NCI-H460 (cell line): ENCODE results near the gene UBE2G2. TPM values are rescaled to one million over a fixed set of nuclear protein-coding genes. Genes with fewer than 3 reads are reported as not detected.
"Not testable (repeated sequence)": the region's sequence is repeated elsewhere in the genome, so short reads cannot be mapped to it uniquely, and the experiment has no call there.

ENCODE experiments used
- DNase-seq: peaks from one replicate; pipeline ENCODE4 v3.0.0-alpha.2; 2016; ENCODE audit warnings: low read depth; ENCODE audit errors: extremely low read depth
- total RNA-seq: library from RNA; depleted of rRNA; stranded (reverse); fragments of >200 nt; shearing (Covaris generic); gene quantifications from 2 replicates; pipeline ENCODE4 v1.2.3, GENCODE V29; 2014

UBE2G2 gene
- total RNA-seq, 1 experiment from 2014 or later = 76.3 TPM

DNA sequence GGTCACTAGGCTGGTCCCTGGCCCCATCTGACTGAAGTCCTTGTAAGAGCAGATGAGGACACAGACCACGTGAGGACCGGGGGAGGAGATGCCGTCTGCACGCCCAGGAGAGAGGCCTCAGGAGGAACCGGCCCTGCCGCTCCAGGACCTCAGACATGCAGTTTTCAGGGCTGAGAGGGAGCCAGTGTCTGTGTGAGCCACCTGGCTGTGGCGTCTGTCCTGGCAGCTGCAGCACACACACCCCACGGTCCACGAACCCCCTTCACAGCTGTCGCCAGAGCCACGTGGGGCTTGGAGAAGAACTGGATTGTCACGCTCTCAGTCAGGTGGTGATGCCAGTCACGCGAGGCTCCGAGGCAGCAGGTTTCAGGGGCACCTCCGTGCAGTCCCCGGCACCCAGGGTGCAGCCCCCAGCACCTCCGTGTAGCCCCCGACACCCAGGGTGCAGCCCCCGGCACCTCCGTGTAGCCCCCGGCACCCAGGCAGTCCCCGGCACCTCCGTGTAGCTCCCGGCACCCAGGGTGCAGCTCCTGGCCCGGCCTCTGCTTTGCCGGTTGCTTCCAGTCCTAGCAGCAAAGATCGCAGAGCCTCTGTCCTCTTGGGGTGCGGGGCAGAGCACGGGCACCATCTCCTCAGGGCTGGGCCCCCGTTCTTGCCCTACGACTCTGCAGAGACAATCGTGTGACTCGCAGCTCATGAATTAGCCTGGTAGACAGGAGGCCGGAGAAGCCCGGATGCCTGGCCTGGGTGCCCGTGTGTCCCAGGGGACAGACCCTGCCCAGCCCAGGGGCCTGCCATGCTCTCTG lies 35.2 kb upstream of the UBE2G2 start:
- DNase-seq = no peak

DNA sequence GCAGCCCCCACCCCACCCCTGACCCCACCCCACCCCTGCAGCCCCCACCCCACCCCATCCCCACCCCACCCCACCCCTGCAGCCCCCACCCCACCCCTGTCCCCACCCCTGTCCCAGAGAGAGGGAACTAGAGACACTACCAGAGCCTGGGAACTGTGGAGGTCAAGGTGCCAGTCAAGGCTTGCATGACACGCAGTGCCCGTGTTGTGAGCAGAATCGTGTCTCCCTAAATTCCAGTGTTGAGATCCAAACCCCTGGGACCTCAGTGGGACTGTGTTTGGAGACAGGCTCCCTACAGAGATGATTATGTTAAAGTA lies 34.7 kb upstream of the UBE2G2 start:
- DNase-seq = no peak

DNA sequence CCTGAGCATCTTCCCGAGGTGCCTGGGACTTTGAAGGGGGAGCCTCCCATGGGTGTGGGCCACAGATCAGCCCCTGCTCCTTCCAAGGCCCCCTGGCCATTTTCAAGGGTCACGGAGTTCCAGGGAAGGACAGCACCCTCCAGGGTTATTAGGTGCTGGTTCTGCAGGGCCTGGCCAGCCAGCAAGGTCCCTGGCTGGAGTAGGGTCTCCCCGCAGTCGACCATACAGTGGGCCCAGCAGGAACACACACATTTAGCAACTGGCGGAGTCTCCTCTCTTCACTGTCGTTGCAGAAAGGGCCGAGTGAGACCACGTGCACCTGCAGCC lies 34.0 kb upstream of the UBE2G2 start:
- no peak for DNase-seq

DNA sequence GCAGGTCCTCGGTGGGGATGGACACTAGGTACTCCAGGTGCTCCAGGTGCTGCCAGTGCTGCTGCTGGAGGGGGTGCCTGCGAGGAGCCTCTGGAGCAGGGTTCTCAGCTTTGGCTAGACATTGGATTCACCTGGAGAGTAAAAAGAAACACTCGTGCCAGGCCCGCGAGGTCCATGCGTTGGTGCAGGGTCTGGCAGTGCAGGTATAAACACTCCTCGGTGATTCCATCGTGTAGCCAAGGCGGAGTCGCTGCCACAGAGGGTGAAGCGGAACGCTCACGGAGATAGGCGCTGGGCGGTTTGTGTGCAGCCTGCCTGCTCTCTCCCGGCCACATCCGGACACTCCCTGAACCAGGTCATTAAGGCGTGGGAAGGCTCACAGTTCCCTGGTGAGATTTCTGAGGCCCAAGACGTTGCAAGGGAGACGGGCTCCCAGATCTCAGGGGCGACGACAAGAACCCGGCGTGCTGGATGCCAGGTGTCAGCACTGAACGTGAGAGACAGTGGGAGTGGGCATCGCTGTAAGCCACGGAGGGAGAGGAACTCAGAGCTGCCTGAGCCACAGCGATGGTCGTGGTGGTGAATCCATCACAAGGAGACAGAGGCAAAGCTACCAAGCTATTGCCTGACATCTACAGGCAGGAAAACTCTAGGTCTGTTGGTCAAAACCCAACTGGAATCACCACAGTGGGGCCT lies 33.5 kb upstream of the UBE2G2 start:
- DNase-seq = no peak

DNA sequence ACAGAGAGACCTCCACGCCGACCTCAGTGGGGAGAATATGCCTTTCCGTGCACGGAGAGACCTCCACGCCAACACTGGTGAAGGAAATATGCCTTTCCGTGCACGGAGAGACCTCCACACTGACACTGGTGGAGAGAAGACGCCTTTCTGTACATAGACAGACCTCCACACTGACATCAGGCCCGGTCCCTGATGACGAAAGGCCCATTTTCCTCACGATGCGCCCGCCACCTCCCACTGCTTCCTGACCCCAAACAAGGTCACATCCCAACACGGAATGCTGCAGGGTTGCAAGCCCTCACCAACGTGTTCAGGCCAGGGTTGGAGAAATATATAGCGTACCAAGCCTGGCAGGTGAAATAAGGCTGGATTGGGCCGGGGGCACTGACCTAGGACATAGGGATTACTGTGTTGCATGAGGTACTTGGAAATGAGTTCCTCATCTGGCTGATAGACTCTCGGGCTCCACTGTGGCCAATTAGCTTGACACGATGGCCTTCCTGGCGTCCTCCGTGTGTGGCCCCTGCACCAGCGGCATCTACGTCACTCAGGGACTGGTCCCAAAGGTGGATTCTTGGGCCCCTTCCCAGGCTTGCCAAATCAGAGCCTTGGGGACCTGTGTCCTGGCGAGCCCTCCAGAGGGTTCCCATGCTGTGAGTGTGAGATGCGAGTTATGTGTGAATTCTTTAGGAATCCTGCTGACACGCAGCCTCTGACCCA lies 32.8 kb upstream of the UBE2G2 start:
- no peak for DNase-seq

DNA sequence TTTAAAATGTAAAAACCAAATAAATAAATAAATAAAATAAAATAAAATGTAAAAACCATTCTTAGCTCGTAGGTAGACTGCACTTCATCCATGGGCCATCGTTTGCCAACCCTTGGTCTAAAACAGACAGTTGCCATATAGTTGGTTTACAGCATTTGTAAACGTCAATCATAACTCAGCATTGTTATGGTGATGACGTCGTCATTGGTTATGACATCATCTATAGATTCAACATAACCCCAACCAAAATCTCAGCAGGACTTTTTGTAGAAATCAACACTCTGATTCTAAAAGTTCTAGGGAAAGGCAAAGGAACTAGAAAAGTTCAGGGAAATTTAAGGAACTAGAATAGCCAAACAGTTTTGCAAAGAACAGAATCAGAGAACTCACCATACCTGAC lies 32.0 kb upstream of the UBE2G2 start:
- no peak for DNase-seq

DNA sequence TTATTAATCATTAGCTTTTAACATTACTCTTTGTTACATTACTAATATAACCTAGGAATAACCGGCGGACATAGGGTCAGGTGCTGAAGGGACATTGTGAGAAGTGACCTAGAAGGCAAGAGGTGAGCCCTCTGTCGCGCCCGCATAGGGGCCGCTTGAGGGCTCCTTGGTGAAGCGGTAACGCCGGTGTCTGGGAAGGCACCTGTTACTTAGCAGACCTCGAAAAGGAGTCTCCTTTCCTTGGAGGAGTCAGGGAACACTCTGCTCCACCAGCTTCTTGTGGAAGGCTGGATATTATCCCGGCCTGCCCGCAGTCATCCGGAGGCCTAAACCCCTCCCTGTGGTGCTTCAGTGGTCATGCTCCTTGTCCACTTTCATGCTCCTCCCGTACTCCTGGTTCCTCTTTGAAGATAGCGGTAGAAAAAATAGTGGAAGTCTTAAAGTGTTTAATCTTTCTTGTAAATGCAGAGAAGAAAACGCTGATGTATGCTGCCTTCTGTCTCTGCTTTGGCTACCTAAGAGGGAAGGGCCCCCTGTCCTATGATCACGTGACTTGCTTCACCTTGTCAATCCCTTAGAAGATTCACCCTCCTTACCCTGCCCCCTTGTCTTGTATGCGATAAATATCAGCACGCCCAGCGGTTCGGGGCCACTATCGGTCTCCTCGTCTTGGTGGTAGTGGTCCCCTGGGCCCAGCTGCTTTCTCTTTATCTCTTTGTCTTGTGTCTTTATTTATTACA lies 31.1 kb upstream of the UBE2G2 start:
- DNase-seq = not testable (repeated sequence)

DNA sequence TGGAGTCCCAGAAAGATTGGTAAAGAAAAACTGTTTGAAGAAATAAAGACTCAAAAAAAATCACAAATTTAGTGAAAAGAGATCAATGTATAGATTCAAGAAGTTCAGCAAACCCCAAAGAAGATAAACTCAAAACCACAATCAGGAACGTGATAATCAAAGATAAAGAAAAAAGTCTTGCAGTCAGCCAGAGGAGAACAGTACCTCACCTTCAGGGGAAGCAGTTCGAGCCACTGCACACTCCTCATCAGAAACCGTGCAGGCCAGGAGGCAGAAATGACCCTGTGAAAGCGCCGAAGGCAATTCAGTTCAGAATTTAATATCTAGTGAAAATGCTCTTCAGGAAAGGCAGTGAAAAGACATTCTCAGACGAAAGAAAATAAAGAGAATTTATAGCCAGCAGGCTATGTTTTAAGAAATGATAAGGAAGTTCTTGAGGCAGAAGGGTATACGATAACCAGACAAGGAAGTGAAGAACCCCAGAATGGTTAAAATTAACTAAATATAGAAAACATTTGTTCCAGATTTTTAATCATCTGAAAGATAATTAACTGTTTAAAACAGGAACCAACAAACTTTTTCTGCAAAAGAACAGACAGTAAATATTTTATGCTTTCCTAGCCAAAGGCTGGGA lies 29.7 kb upstream of the UBE2G2 start:
- DNase-seq = no peak

DNA sequence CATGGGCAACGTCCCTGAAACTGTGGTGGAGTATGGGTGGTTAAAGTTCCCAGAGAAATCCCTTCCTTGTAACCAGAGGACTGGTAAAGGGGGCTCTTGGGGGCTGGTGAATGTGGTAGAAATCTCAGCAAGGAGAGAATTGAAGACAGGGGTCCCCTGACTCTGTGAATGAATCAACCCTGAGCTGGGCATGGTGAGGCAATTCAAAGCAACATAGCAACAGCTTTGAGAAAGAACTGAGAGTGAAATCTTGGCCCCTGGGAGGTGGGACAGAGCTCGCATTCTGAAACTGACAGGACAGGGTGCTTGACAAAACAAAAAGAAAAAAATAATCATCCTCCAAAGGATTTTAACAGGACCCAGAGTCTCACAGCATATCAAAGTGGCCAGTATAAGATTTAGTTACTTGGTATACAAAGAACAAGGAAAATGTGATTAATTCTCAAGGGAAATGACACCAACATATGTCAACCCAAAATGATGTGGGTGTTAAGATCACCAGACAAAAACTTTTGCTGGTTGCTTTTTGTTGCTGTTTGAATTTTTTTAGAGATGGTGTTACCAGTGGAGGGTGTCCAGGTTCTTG lies 28.0 kb upstream of the UBE2G2 start:
- no peak for DNase-seq

DNA sequence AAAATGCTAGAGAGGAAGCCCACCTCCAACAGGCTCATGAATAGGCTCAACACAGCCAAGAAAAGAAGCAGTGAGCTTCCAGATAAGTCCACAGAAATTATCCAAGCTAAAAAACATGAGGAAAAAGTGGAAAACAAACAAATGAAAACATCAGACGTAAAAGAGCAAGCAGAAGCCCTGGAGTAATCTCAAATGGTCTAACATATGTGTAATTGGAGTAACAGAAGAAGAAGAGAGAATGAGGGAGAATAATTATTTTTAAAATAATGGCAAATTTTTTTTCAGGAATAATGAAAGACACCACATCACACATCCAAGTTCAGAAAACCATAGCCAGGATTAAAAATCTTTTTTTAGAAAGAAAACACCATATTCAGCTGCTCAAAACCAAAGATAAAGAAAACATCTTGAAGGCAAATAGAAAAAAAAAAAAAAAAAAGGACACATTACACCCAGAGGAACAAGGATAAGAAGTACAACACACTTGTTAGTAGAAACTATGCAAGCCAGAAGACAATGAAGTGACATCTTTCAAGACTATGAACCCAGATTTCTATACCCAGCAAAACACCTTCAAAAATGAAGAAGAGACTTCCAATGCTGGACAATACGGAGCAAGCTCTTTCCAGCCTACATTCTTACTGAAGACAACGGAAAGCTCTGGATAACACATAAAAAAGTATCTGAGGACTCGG lies 26.9 kb upstream of the UBE2G2 start:
- no peak for DNase-seq

DNA sequence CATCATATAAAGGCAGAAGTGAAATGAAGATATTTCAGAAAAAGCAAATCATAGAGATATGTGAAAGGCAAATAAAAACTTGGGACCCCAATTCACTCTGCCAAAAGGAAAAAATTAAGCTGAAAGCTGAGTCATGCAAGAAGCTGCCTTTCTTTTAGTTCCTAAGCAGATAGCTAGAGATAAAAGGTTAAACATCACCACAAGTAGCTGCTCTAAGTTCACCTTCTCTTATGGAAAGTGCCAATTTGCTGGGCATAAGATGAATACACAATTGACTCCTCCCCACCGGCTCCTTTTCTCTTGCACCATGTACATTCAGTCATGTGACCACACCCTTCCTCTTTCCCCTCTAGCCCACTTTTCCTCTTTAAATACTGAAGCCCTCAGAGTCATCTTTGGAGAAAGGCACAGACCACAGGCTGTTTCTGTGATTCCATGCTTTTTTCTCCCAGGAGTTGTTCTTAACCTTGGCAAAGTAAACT lies 21.6 kb upstream of the UBE2G2 start:
- no peak for DNase-seq

DNA sequence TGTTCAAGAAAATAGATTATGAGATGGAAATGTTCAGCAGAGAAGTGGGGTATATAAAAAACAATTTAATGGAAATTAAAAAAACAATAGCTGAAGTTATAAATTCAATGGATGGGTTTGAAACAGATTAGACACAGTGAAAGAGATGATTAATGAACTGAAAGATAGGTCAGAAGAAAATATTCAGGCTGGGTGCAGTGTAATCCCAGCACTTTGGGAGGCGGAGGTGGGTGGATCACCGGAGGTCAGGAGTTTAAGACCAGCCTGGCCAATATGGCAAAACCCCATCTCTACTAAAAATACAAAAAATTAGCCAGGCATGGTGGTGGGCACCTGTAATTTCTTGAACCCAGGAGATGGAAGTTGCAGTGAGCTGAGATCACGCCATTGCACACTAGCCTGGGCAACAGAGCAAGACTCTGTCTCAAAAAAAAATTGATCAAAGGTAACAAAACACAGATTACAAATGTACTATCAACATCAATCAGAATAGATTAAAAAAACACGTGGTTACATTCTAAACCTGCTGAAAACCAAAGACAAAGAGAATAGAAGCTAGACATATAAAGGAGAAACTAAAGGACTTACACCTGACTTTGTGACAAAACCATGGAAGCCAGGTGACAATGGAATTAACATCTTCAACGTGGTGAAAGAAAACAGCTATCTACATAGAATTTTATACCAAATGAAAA lies 21.0 kb upstream of the UBE2G2 start:
- DNase-seq = no peak

DNA sequence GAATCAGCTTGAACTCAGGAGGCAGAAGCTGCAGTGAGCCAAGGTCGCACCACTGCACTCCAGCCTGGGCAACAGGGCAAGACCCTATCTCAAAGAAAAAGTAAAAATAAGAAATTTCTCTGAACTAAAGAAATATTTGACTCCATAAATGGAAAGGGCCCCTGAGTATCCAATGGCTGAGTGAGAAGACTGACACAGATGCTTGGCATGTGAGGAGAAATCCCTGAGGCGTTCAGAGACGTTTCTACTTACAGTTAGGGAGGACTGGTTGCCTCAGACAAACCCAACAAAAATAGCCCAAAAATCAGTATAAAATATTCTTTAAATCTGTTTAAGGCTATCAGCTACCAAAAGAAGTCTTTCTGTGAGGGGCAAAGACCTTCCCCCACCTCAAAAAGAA lies 19.2 kb upstream of the UBE2G2 start:
- DNase-seq = no peak

DNA sequence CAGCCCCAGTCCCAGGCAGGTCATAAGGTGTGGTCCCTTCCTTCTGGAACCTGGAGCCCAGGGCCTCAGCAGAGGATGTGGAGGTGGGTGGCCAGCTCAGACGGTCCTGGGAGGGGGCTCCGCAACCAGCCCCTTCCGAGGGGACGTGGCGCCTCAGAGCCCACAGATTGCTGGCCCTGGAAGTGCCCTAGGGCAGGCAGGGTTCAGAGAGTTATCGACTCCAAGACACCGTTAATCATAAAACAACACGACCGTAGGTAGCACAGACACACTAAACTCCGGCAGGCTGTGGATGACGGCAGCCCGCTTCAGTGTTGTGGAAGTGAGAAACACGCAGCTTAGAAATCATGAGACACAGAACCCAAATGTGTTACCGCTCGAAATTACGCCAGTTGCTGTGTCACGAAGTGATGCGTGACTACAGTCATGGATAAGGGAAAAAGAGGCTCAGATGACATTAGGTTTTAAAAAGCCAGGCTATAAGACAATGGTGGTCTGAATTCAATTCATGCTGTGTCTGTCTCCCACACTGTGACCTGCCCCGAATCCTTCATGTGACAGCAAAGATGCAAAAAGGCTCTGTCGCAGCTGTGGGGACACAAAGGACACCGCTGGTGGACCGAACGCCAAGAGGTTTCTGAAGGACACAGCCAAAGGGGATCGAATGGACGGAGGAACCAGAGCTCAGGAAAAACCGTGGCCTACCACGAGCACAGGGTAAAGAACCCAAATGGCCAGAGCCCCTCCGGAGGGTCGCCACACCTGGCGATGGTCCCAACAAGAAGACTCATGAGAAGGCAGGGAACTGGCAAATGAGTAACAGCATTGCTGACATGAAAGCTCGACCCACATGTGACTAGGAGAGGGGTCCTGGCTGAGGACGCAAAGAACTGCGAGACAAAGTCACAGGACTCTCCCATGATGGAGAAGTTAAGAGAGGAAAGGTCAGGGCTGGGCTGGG lies 17.9 kb upstream of the UBE2G2 start:
- no peak for DNase-seq

DNA sequence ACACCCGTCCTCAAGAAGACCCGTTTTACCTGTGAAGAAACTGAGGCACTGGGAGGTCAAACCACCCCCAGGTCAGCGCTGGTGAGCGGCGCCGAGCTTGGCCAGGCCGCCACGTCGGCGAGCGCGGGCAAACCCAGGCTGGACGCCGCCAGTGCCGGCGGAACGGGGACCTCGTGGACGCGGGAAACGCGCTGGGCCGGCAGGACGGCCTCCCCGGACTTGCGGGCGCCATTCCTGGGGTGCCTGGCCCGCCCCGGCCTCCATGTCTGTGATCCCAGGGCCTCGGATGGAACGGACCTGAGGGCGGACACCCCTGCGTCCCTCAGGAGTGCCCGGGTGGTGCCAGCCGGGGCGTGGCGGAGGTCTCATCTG lies 17.0 kb upstream of the UBE2G2 start:
- DNase-seq = no peak

DNA sequence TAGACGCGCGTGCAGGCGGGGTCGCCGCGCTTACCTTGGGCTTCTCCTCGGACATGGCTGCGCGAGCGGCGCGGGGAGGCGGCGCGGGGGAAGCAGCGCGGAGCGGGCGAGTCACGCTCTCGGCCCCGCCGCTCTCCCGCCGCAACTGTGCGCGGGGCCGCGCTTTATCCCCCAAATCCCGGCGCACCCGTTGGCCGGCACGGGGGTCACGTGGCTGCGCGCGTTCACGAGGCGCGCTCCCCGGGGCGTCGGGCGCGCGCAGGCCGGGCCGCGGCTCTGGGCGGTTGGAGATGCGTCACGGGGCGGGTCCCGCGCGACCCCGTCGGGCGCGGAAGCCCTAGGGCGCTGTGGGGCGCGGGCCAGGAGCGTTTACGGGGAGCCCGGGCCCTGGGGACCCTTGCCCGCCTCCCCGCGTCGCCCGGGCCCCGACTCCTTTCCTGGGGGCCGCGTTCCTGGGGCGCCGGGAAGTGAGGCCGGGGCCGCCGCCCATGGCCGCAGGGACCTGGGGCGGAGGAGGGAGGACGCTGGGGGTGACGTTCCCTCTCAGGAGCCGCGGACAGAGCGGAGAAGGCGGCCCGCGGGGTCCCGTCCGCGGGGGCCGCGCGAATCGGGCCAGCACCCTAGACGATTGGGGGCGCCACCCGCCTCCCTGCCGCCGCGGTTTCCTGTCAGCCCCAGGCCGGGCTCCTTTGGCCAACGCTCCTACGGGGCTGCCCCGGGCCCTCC lies 16.5 kb upstream of the UBE2G2 start, which contains the start of gene SUMO3:
SUMO3 (minus strand) TSS at position 149 of the 726 bp plus-strand sequence; CDS start at position 55, 94 bp downstream.
- peak; percentile 65 for DNase-seq

DNA sequence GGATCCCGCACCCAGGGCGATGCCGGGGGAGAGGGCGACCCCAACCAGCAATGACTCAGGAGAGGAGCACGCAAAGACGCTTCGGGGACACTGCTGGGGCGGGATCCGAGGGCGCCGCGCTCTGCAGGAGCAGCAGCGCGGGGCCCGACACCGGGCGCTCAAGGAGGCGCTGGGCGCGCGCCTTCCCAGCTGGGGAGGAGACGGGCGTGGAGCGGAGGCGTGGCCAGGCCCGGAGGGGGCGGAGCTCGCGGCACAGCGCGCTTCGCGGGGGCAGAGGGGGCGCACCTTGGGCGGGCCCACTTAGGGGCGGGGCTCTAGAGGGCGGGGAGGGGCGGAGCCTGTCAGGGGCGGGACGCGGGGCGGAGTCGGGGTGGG lies 15.9 kb upstream of the UBE2G2 start:
- DNase-seq = peak; percentile 81
